Measurements from ENCODE around the gene CCSER1. TPM values are rescaled to one million over a fixed set of nuclear protein-coding genes. Genes with fewer than 3 reads are reported as not detected.

CCSER1 gene
- total and polyA plus RNA-seq, 2 of the 8 experiments (the other 6 are each of a cell fraction or from before 2014, with no cell fraction given) = 0.26 to 0.84 TPM

GRCh38 chr4:91207535-91207934, 1080.3 kb downstream of the CCSER1 start:
- POLR2A ChIA-PET (ENCODE audit: partially characterized antibody) = no interaction called here
- peaks cover 0 to 7% (median 0%) of the 10 kb centered on the region in 4 experiments; a peak in 1 of 7 replicates for H3K4me1 ChIP-seq (replicated peaks in 1 of 4; ENCODE audit: control insufficient read depth in 3 of 4, insufficient read depth in 4 of 4, low read length in 3 of 4)
- no peak overlapping the region for H4K91ac ChIP-seq (replicated peaks; ENCODE audit: insufficient read length, low read length)
- H3K9ac ChIP-seq (replicated peaks in 1 of 4; ENCODE audit: extremely low read depth in 1 of 4, low read depth in 3 of 4, low read length in 3 of 4) = no peak overlapping the region
- H2BK15ac ChIP-seq (ENCODE audit: low read length) = no peak overlapping the region
- no peak overlapping the region for H2BK12ac ChIP-seq (ENCODE audit: low read depth, low read length)
- no peak overlapping the region for H3K14ac ChIP-seq (ENCODE audit: insufficient read length)
- no peak overlapping the region for H3K27ac ChIP-seq (ENCODE audit: low read depth, low read length)
- no peaks in the 10 kb centered on the region for H4K20me1 ChIP-seq (replicated peaks in 1 of 2; ENCODE audit: control insufficient read depth in 1 of 2, insufficient read depth in 2 of 2, low read length in 2 of 2)
- no peak overlapping the region for H4K5ac ChIP-seq (ENCODE audit: insufficient read length, low read depth, low read length)
- no peak overlapping the region for H3K4me2 ChIP-seq (ENCODE audit: insufficient read depth in 1 of 2, low read depth in 2 of 2, low read length in 2 of 2)
- FAIRE-seq (no peak), DNase-seq (ENCODE audit: low read depth in 1 of 2, low spot score in 2 of 2) (no peak)
- H3K4ac ChIP-seq (replicated peaks; ENCODE audit: insufficient read length, low read depth, low read length) = no peak overlapping the region
- no peaks in the 10 kb centered on the region for H3K27me3 ChIP-seq (replicated peaks in 1 of 4; ENCODE audit: control insufficient read depth in 3 of 4, extremely low read depth in 1 of 4, insufficient read depth in 3 of 4, low read length in 3 of 4)
- no peak overlapping the region for H2BK5ac ChIP-seq (ENCODE audit: low read depth, low read length)
- H3K23ac ChIP-seq (ENCODE audit: insufficient read length) = no peak overlapping the region
- H2BK120ac ChIP-seq (replicated peaks; ENCODE audit: low read depth, low read length) = no peak overlapping the region
- no peak overlapping the region for H3K4me3 ChIP-seq (ENCODE audit: extremely low read depth in 1 of 4, insufficient read depth in 2 of 4, low read depth in 3 of 4, low read length in 4 of 4)
- no peaks in the 10 kb centered on the region for H3K79me1 ChIP-seq (ENCODE audit: low read depth, low read length)
- CTCF ChIA-PET (ENCODE audit: partially characterized antibody) = interaction anchor here (1.0 kb wide), 1 partner anchor 10 kb away, joined by 3 read pairs; no protein-coding TSS in a partner anchor
- H3K18ac ChIP-seq (ENCODE audit: extremely low read depth, low read length) = no peak overlapping the region
- 93% methylated on average over 3 of the region's 3 CpGs; no CpG with 5 or more reads in 1 of the 2 experiments for WGBS, 2 experiments (ENCODE audit: extremely low coverage in 1 of 2, insufficient coverage in 1 of 2, insufficient read length in 1 of 2, insufficient replicate concordance in 2 of 2, low coverage in 1 of 2, low lambda C conversion rate in 2 of 2, missing lambda C conversion rate in 1 of 2)
- no peaks in the 10 kb centered on the region for H3K9me3 ChIP-seq (ENCODE audit: insufficient read depth in 2 of 2, low read depth in 1 of 2, low read length in 1 of 2)
- no peak overlapping the region for H2AFZ ChIP-seq (ENCODE audit: low read length)
- H3K36me3 ChIP-seq (ENCODE audit: control insufficient read depth in 2 of 4, insufficient read depth in 4 of 4, low read length in 3 of 4) = no peaks in the 10 kb centered on the region
- H3K79me2 ChIP-seq (ENCODE audit: control insufficient read depth in 1 of 2, insufficient read depth in 2 of 2, low read length in 2 of 2) = no peaks in the 10 kb centered on the region
- H3K23me2 ChIP-seq (ENCODE audit: low read depth, low read length) = no peaks in the 10 kb centered on the region; the same call in 1 of the 2 replicates
- no peak overlapping the region for H2BK20ac ChIP-seq (ENCODE audit: low read length)
- no peak overlapping the region for H3K56ac ChIP-seq (replicated peaks; ENCODE audit: insufficient read length, low read depth, low read length)
- no peak overlapping the region for H4K8ac ChIP-seq (ENCODE audit: extremely low read depth, insufficient read depth, low read length)
- H2AK5ac ChIP-seq (ENCODE audit: low read depth, low read length) = no peak overlapping the region
- no peak for TF ChIP-seq TAF1 (IDR thresholded peaks at IDR 0.05; ENCODE audit: low read depth, low read length)
- TF ChIP-seq CTCF (IDR thresholded peaks at IDR 0.05; ENCODE audit: control extremely low read depth in 1 of 3, insufficient read depth in 1 of 3, low read depth in 1 of 3, low read length in 3 of 3) = no peak
- TF ChIP-seq MAFK (IDR thresholded peaks at IDR 0.05; ENCODE audit: low read depth, low read length) = no peak
- no peak for TF ChIP-seq CTBP2 (IDR thresholded peaks at IDR 0.05; ENCODE audit: borderline replicate concordance, insufficient read depth, insufficient read length, low read length)
- TF ChIP-seq FOSL1 (IDR thresholded peaks at IDR 0.05; ENCODE audit: insufficient read depth, low read depth, low read length) = no peak
- TF ChIP-seq CHD2 (IDR thresholded peaks at IDR 0.05; ENCODE audit: low read length) = no peak
- TF ChIP-seq ZNF274 (IDR thresholded peaks at IDR 0.05; ENCODE audit: borderline replicate concordance, extremely low read depth, low read length) = no peak
- TF ChIP-seq SRF (IDR thresholded peaks at IDR 0.05; ENCODE audit: low read depth, low read length) = no peak
- TF ChIP-seq BACH1 (IDR thresholded peaks at IDR 0.05; ENCODE audit: low read length) = no peak
- no peak for TF ChIP-seq POLR2AphosphoS5 (IDR thresholded peaks at IDR 0.05; ENCODE audit: low read depth, low read length)
- no peak for TF ChIP-seq RBBP5 (IDR thresholded peaks at IDR 0.05; ENCODE audit: borderline replicate concordance, low read depth, low read length)
- no peak for TF ChIP-seq YY1 (IDR thresholded peaks at IDR 0.05; ENCODE audit: low read depth, low read length)
